SH-SY5Y (cell line): ENCODE measurements around the gene STBD1.

ENCODE experiments used
- GATA2 ChIP-seq: IDR thresholded peaks from 2 replicates; pipeline ENCODE4 v1.6.1; 2011; ENCODE audit warnings: mild to moderate bottlenecking, low read depth, low read length
- GATA3 ChIP-seq: IDR thresholded peaks from 2 replicates; pipeline ENCODE4 v1.6.1; 2011; ENCODE audit warnings: low read depth, mild to moderate bottlenecking, low read length, moderate library complexity

Gene STBD1

GRCh38 chr4:76305971-76306881, at the start of gene STBD1:
Gene STBD1 (plus strand): TSS chr4:76306733. CDS start chr4:76306770, 37 bp downstream.
- TF ChIP-seq GATA3 (no peak), GATA2 (no peak)

DNA sequence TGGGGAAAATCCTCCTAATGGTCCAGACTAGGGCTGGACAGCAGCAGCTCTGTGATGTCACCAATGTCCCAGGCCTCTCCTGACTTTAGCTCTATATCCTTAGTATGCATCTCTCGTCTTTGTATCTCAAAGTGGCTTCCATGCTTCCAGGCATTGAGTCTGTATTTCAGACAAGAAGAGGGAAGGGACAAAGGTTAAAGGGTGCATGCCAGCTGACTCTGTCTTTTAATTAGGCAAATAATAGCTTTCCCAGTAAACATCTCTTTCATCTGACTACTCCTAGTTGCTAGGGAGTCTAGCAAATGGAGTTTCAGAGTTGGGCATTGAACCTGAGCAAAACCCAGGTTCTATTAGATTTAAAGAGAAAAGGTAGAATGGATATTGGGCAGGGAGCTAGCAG, 49.6 kb upstream of the STBD1 start:
- TF ChIP-seq GATA2 (no peak), GATA3 (no peak)

DNA sequence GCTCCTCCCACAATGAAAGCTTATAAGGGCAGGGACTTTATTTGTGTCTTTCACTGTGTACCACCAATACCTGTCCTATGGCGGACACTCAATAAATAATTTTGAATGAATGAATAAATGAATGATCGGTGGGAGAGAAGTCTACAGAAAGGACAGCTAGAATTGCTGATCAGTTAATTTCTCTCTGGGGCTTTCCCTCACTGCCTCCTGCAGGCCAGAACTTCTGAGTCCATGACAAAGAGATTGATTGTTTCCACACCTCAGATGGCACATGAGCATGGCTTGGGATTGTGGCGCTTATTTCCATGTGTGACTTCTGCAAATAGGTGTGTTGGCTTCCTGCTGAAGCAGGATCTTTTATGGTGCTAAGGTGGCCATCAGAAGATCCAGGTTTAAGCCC, 48.7 kb upstream of the STBD1 start:
- TF ChIP-seq GATA3 (no peak), GATA2 (no peak)

- no peak for TF ChIP-seq GATA3
- TF ChIP-seq GATA2 = no peak
These were observed 46.0 kb upstream of the STBD1 start for GRCh38 chr4:76260571-76260970.

- TF ChIP-seq GATA2 (no peak), GATA3 (no peak)
These were observed 40.8 kb upstream of the STBD1 start for GRCh38 chr4:76265631-76266218.

GRCh38 chr4:76266627-76267026, 39.9 kb upstream of the STBD1 start:
- no peak for TF ChIP-seq GATA3
- TF ChIP-seq GATA2 = no peak

- TF ChIP-seq GATA2 = no peak
- no peak for TF ChIP-seq GATA3
These were observed 38.7 kb upstream of the STBD1 start for GRCh38 chr4:76267811-76268210.

GRCh38 chr4:76270244-76271175, 36.0 kb upstream of the STBD1 start:
- TF ChIP-seq GATA2 = no peak
- no peak for TF ChIP-seq GATA3

DNA sequence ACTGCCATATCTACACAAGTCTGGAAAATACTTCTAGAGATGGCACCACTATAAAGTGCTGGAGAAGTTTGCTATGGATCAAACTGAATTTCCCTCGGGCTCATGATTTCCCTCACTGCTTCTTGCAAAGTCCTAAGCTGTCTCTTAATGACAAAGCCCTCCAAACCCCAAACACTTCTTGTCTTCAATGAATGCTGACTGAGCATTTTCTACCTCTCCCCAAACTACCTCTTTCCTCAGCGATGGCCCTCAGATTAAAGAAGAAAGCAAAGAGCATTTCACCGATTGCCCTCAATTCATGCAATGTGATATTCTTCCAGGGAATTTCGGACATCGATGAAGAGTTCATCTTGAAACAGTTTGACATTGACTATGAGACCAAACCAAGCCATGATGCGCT, 35.3 kb upstream of the STBD1 start:
- TF ChIP-seq GATA2 (no peak), GATA3 (no peak)

- TF ChIP-seq GATA2 (no peak), GATA3 (no peak)
These were observed 34.5 kb upstream of the STBD1 start for GRCh38 chr4:76272073-76272472.

DNA sequence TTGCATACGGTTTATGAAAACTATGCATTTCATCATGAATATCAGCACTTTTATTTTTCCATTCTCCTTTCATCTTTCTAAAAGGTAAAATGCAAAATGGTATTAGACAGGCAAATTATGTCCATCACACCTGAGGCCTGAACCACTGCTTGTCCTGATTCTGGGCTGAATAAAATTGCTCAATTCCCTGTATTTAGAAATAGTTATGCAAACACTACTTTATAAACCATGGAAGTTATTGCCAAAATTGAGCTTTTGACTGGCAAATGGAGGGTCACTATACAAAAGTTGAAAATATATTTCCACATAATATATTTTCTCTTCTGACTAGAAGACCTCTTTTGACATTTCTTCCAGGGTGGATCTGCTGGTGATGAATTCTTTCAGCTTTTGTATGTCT, 34.0 kb upstream of the STBD1 start:
- no peak for TF ChIP-seq GATA2
- TF ChIP-seq GATA3 = no peak

DNA sequence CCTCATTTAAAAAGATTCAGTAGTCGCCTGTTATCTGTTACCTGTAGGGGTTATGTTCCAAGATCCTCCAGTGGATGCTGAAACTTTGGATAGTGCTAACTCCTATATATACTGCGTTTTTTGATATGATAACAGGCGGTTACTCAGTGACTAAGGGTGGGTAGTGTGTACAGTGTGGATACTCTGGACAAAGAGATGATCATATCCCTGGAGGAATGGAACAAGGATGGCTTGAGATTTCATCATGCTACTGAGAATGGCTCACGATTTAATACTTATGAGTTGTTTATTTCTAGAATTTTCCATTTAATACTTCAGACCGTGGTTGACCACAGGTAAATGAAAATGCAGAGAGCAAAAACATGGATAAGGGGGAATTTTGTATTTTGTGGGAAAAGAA, 33.5 kb upstream of the STBD1 start:
- TF ChIP-seq GATA2 = no peak
- TF ChIP-seq GATA3 = no peak

DNA sequence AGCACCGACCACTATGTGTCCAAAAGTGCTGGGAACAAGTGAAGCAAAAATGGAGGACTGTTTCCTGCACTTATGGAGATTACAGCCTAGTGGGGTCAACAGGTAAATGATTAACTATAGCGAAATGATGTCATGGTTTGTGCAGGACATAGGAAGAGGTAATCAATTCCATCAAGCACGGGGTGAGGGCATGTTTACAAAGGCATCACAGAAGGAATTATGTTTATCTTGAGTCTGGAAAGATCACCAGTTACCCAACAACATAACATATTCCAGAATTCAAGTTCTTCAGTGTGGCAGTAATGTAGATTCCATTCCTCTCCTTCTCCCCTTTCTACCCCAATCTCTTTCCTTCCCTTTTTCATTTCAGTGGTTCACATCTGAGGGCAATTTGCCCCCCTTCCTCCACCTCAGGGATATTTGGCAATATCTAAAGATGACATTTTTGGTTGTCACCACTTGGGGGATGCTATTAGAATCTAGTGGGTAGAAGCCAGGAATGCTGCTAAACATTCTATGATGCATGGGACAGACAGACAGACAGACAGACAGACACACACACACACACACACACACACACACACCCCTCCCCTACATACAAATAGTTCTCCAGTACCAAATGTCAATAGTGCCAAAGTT, 30.9 kb upstream of the STBD1 start:
- TF ChIP-seq GATA2 (no peak), GATA3 (no peak)

- TF ChIP-seq GATA3 (no peak), GATA2 (no peak)
These were observed 29.7 kb upstream of the STBD1 start for GRCh38 chr4:76276813-76277212.

DNA sequence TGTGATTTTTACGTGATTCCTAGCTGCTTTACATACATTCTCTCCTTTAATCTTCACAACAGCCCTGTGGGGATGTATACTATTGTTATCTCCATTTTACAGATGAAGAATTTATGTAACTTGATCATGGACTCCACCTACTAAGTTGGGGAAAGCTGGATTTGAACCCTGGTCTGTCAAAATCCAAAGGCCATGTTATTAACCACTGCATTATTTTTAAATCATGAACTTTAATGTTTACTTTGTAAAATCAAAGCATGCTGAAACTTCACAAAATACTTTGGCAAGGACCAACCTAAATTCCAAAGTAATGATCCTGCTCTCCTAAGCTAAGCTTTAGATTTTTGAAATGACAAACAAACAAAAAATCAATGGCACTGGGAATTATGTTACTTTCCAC, 28.9 kb upstream of the STBD1 start:
- TF ChIP-seq GATA2 (no peak), GATA3 (no peak)
